ENCODE data around the gene IL4I1.

IL4I1 gene

GRCh38 chr19:49881672-49882394 is 14.9 kb downstream of the IL4I1 start:
- no peaks in the 10 kb centered on the region for H3K27me3 Mint-ChIP-seq
- no peak overlapping the region for H3K27ac Mint-ChIP-seq
- H3K4me3 Mint-ChIP-seq = no peak overlapping the region
- peaks cover 19% of the 10 kb centered on the region for H3K4me1 Mint-ChIP-seq (ENCODE audit: low read depth)
- peaks cover 73% of the 10 kb centered on the region for H3K36me3 Mint-ChIP-seq (ENCODE audit: low read depth)
- no peaks in the 10 kb centered on the region for H3K9me3 Mint-ChIP-seq
- DNase-seq = no peak

- H3K4me3 Mint-ChIP-seq = no peak overlapping the region
- no peaks in the 10 kb centered on the region for H3K27me3 Mint-ChIP-seq
- H3K9me3 Mint-ChIP-seq = no peaks in the 10 kb centered on the region
- H3K27ac Mint-ChIP-seq = no peak overlapping the region
- peaks cover 19% of the 10 kb centered on the region for H3K4me1 Mint-ChIP-seq (ENCODE audit: low read depth)
- DNase-seq = no peak
- peaks cover 69% of the 10 kb centered on the region for H3K36me3 Mint-ChIP-seq (ENCODE audit: low read depth)
Measured at GRCh38 chr19:49881186-49881585, 15.5 kb downstream of the IL4I1 start.

- peak overlapping the region; percentile 10 for H3K4me3 Mint-ChIP-seq
- no peaks in the 10 kb centered on the region for H3K27me3 Mint-ChIP-seq
- no peaks in the 10 kb centered on the region for H3K9me3 Mint-ChIP-seq
- H3K27ac Mint-ChIP-seq = no peak overlapping the region
- DNase-seq = no peak
- peaks cover 24% of the 10 kb centered on the region for H3K4me1 Mint-ChIP-seq (ENCODE audit: low read depth)
- peaks cover 64% of the 10 kb centered on the region for H3K36me3 Mint-ChIP-seq (ENCODE audit: low read depth)
Measured at GRCh38 chr19:49880162-49880869, 16.4 kb downstream of the IL4I1 start.

DNA sequence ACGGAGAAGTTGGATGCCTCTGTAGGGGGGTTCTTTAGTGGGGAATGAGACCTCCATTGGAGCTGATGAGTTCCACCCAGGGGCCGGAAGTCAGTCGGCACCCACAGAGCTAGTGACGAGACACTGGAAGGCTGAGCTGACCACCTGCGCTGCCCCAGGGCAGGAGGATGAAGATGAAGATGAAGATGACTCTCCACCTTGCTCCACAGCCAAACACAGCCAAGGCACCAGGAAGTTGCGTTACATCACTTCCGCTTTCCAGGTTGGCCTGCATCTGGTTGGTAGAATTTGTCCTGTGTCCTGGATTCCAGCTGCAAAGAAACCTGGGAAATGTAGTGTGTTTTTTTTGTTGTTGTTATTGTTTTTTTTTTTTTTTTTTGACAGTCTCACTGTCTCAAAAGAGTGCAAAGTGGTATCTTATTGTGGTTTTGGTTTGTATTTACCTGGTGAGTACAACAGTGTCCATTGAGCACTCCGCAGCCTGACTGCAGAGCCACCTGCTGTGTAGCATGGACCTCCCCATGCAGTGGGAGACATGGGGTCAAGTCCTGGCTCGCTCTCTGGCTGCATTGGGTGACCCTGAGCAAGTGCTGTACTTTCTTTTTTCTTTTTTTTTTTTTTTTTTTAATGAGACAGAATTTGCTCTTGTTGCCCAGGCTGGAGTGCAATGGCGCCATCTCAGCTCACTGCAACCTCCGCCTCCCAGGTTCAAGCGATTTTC is 17.3 kb downstream of the IL4I1 start:
- no peaks in the 10 kb centered on the region for H3K27me3 Mint-ChIP-seq

GRCh38 chr19:49878744-49879070 is 18.0 kb downstream of the IL4I1 start:
- H3K4me3 Mint-ChIP-seq = no peak overlapping the region
- no peaks in the 10 kb centered on the region for H3K9me3 Mint-ChIP-seq
- peaks cover 63% of the 10 kb centered on the region for H3K36me3 Mint-ChIP-seq (ENCODE audit: low read depth)
- no peak overlapping the region for H3K27ac Mint-ChIP-seq
- H3K27me3 Mint-ChIP-seq = no peaks in the 10 kb centered on the region
- DNase-seq = no peak
- peaks cover 36% of the 10 kb centered on the region for H3K4me1 Mint-ChIP-seq (ENCODE audit: low read depth)

More for the DNA sequence above, 17.3 kb downstream of the IL4I1 start:
- Mint-ChIP-seq H3K36me3 (ENCODE audit: low read depth) (peaks cover 63% of the 10 kb centered on the region), H3K4me1 (ENCODE audit: low read depth) (peaks cover 33% of the 10 kb centered on the region), H3K27ac (no peak overlapping the region), H3K9me3 (no peaks in the 10 kb centered on the region), H3K4me3 (no peak overlapping the region)
- DNase-seq = no peak

DNA sequence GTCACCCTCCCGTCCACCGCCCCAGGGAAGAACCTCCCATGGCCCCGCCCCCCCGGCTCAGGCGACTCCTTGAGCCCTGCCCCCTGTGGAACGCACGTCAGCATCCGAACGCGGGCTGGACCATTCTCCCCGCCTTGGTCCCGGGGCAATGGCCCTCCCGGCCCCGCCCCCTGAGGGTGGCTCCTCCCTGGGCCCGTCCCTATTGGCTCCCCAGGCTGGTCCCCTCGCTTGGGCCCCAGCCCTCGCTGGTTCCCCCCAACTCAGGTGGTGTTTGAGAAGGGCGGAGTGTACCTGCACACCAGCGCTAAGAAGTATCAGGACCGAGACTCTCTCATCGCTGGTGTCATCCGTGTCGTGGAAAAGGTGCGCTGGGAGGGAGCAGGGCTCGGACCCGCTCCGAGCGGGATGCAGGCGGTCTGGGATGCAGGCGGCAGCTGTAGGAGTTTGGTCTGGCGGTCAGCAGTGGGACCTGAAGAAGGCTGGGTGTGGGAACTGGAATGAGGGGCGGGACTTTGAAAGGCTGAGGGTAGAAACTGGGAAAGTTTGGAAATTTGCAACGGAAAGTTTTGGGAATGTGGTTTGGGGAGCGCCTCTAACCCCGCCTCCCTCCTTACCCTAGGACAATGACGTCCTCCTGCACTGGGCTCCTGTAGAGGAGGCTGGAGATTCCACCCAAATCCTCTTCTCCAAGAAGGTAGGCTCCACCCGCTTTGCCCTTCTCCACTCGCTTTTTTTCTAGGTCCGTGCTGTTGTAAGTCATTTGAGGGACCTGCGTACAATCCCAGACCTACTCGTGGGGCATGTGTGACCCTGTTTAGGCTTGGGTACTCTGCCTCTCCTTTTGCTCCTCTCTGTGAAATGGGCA is 18.6 kb downstream of the IL4I1 start:
- Mint-ChIP-seq H3K4me3 (no peak overlapping the region), H3K36me3 (ENCODE audit: low read depth) (peaks cover 61% of the 10 kb centered on the region), H3K27me3 (no peaks in the 10 kb centered on the region), H3K4me1 (ENCODE audit: low read depth) (peaks cover 38% of the 10 kb centered on the region), H3K9me3 (no peaks in the 10 kb centered on the region), H3K27ac (no peak overlapping the region)
- peak; percentile 99 for DNase-seq

DNA sequence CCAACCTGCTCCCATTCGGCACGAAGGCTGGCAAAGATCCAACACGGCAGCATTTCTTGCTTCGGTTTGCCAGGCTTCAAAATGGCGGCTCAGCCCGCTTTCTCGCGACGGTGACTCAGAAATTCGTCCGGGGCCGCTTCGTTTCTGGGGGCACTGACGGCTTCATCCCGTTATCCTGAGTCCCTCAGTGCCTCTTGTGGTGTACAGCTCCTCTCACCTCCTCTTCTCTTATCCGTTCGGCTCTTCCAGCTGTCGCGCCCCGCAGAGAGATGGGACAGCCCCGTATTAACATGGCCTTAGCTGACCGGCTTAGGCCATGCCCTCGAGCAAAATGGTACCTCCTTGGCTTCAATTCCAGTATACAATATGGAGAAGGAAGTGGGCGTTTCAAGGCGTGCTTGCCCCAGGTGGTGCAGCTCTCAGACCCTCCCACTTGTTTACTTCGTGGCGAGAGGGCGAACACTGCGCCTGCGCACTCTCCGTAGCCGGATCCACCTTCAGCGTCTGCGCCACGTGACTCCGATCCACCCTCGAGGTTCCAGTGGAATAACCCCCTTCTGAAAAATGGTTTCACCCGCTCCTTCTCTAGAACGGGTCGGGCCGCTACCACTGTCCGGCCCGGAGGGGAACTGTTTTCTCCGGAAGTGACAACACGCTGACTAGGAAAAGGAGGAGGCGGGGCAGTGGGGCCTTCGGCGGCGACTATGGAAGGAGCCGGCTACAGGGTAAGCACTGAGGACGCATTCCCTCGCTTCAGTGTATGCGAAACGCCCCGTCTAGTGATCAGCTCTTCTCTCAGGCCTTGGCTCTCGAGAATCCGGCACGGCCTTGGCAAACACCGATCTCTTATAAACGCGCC is 19.4 kb downstream of the IL4I1 start, which contains the start of the genes AKT1S1 and TBC1D17:
Gene AKT1S1, minus strand, starts transcription at position 336 of the 859 bp plus-strand sequence. CDS start 4,060 bp downstream, outside the sequence.
Gene TBC1D17, plus strand, starts transcription at position 683 of the 859 bp plus-strand sequence. Its CDS starts 22 bp downstream, at position 705.
- H3K27ac Mint-ChIP-seq = no peak within 1 kb of the TSS
- H3K27me3 Mint-ChIP-seq = no peaks in the 10 kb centered on the region
- no peaks in the 10 kb centered on the region for H3K9me3 Mint-ChIP-seq
- H3K36me3 Mint-ChIP-seq (ENCODE audit: low read depth) = peaks cover 57% of the 10 kb centered on the region
- H3K4me1 Mint-ChIP-seq (ENCODE audit: low read depth) = peaks cover 41% of the 10 kb centered on the region
- no peak within 1 kb of the TSS for H3K4me3 Mint-ChIP-seq
- peak; percentile 95 for DNase-seq

DNA sequence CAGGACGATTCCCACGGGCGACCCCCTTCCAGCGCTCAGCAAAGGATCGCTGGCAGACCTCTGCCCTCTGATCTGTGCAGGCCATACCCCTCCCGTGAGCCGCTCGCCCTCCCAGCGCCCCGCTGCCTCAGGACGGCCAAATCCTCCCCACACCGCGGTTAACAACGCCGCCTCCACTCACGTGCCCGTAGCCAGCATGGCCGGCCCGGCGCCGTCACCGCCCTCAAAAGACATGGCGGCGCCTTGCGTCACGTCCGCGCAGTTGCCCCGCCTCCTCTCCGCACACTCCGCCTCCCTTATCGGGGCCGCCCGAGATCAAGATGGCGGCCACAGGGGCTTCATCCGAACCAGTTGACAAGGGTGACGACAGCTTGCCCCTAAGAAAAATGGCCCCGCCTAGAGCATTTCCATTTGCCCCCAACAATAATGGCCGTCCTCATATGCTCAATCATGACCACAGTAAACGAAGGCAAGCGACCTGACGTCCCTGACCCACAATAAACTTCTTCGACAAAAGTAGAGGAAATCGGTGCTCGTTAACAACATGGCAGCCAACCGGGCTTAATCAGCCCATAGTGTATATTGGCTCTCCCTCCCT is 20.2 kb downstream of the IL4I1 start:
- H3K4me1 Mint-ChIP-seq (ENCODE audit: low read depth) = peaks cover 48% of the 10 kb centered on the region
- peaks cover 59% of the 10 kb centered on the region for H3K36me3 Mint-ChIP-seq (ENCODE audit: low read depth)
- no peaks in the 10 kb centered on the region for H3K9me3 Mint-ChIP-seq
- H3K27me3 Mint-ChIP-seq = no peaks in the 10 kb centered on the region
- no peak overlapping the region for H3K4me3 Mint-ChIP-seq
- peak; percentile 98 for DNase-seq
- H3K27ac Mint-ChIP-seq = no peak overlapping the region

DNA sequence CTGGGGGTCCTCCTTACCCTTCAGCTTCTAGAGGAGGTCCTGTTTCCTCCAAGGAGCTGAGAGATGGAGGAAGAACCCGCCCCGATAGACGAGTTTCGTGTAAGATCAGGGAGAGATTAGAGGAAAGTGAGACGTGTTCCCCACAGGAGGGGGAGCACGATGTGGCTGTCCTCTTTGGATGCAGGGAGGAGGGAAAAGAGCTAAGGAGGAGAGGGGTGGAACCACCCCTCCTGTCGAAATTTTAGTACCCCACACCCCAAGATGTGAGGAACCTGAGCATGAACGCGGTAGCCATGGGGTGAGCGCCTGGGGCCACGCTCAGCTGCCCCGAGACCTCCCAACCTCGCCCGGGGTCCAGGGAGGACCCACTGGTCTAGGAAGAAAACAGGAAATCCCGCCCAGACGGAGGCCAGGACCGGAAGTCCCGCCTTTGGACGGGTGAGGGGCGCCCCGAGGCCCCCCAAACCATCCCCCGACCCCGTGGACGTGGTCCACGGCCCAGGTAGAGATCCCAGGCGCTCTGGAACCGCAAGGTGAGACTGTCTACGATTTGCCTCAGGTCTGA is 20.7 kb downstream of the IL4I1 start:
- no peak overlapping the region for H3K27ac Mint-ChIP-seq
- no peak overlapping the region for H3K4me3 Mint-ChIP-seq
- peaks cover 58% of the 10 kb centered on the region for H3K36me3 Mint-ChIP-seq (ENCODE audit: low read depth)
- H3K9me3 Mint-ChIP-seq = no peaks in the 10 kb centered on the region
- no peaks in the 10 kb centered on the region for H3K27me3 Mint-ChIP-seq
- DNase-seq = peak; percentile 80
- H3K4me1 Mint-ChIP-seq (ENCODE audit: low read depth) = peaks cover 48% of the 10 kb centered on the region

- Mint-ChIP-seq H3K36me3 (ENCODE audit: low read depth) (peaks cover 57% of the 10 kb centered on the region), H3K27me3 (no peaks in the 10 kb centered on the region), H3K9me3 (no peaks in the 10 kb centered on the region), H3K4me1 (ENCODE audit: low read depth) (peaks cover 54% of the 10 kb centered on the region), H3K4me3 (no peak overlapping the region), H3K27ac (no peak overlapping the region)
- no peak for DNase-seq
Measured at GRCh38 chr19:49875177-49875576, 21.5 kb downstream of the IL4I1 start.

DNA sequence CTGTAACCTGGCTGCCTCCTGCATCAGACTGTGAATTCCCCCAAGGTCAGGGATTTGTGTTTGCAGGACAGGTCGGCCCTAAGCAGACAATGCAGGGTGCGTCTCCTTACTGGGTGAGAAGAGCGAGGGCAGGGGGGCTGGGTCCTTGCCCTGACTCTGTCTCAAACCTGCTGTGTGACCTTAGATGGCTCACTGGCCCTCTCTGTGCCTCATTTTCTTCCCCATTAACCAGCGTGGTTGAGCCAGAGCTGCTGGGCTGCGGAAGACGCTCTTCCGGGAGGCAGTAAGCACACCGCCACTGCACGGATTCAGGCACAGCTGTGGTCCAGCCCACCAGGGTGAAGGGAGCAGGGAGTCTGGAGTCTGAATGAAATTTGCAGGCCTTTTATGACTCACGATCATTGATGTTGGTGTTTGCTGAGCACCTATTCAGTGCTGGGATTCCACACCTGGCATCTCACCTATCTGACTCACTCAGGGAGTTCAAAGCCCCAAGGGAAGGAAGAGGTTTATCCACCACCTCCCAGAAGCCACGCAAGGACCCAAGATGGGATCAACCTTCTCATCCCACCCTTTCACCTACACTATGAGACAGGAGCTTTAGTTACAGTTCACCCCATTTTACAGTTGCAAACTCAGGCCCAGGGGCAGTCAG is 22.1 kb downstream of the IL4I1 start:
- no peaks in the 10 kb centered on the region for H3K9me3 Mint-ChIP-seq
- no peak for DNase-seq
- no peak overlapping the region for H3K27ac Mint-ChIP-seq
- no peaks in the 10 kb centered on the region for H3K27me3 Mint-ChIP-seq
- peaks cover 55% of the 10 kb centered on the region for H3K4me1 Mint-ChIP-seq (ENCODE audit: low read depth)
- H3K36me3 Mint-ChIP-seq (ENCODE audit: low read depth) = peaks cover 54% of the 10 kb centered on the region
- H3K4me3 Mint-ChIP-seq = peak overlapping the region; percentile 6

DNA sequence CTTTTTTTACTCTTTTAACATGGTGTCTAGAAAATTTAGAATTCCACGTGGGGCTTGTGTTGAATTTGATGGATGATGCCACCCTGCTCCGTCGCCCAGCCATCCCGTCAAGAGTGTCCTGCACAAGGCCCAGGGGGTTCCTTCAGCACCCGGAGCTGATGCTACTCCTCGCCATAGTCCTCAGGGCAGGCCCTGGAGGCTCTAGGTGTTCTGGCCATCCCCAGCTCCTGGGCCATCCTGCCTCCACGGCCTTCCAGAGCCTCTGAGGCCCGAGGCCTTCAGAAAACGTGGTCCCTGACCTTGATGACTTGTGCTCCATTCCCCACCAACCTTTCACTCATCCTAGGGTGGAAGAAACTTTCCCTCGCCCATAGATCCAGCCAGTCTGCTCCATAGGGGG is 22.9 kb downstream of the IL4I1 start:
- Mint-ChIP-seq H3K4me3 (peak overlapping the region; percentile 15), H3K4me1 (ENCODE audit: low read depth) (peaks cover 48% of the 10 kb centered on the region), H3K27me3 (no peaks in the 10 kb centered on the region), H3K36me3 (ENCODE audit: low read depth) (peaks cover 47% of the 10 kb centered on the region), H3K9me3 (no peaks in the 10 kb centered on the region), H3K27ac (no peak overlapping the region)
- DNase-seq = no peak

Measured in activated T-cell treated with anti-CD3 and anti-CD28 coated beads, Interleukin-2, amount 50 U/mL, for 24 hours (primary cell).